GM23338 (cell line): ENCODE measurements around the gene ELANE. TPM values are rescaled to one million over a fixed set of nuclear protein-coding genes. Genes with fewer than 3 reads are reported as not detected.

Source experiments
- ATAC-seq: fragments of 200-7000 bp; cut with Tn5 transposase; 3 replicates; pipeline ENCODE4 v1.9.1; 2020
- DNase-seq: peaks from one replicate; pipeline ENCODE4 v3.0.0-alpha.2; 2015; ENCODE audit warnings: low spot score
- H2AFZ ChIP-seq: fragments of 200-600 bp; sonication (generic); 2 replicates; pipeline ENCODE4 v1.8.0; 2016; ENCODE audit warnings: antibody characterized with exemption, mild to moderate bottlenecking, moderate library complexity
- H3F3A ChIP-seq: fragments of 200-600 bp; sonication (generic); replicated peaks from 2 replicates; pipeline ENCODE4 v1.8.0; 2017; ENCODE audit warnings: antibody characterized with exemption, mixed run types, low read depth
- H3K27ac ChIP-seq: fragments of 200-600 bp; sonication (generic); 2 replicates; pipeline ENCODE4 v1.6.1; 2016; ENCODE audit warnings: low read depth
- H3K27me3 ChIP-seq: fragments of 200-600 bp; sonication (generic); 2 replicates; pipeline ENCODE4 v1.8.0; 2016; ENCODE audit warnings: mild to moderate bottlenecking, mixed run types, moderate library complexity; ENCODE audit not compliant: insufficient read depth
- H3K36me3 ChIP-seq: fragments of 200-600 bp; sonication (generic); 2 replicates; pipeline ENCODE4 v1.8.0; 2016; ENCODE audit warnings: mild to moderate bottlenecking; ENCODE audit not compliant: insufficient read depth
- H3K4me1 ChIP-seq: fragments of 200-600 bp; sonication (generic); 2 replicates; pipeline ENCODE4 v1.8.0; 2016; ENCODE audit warnings: mild to moderate bottlenecking, moderate library complexity; ENCODE audit not compliant: insufficient read depth
- H3K4me2 ChIP-seq: fragments of 200-600 bp; sonication (generic); 2 replicates; pipeline ENCODE4 v1.7.1; 2017; ENCODE audit warnings: mixed run types
- H3K4me3 ChIP-seq: fragments of 200-600 bp; sonication (generic); 2 replicates; pipeline ENCODE4 v1.6.1; 2016; ENCODE audit warnings: mixed run types
- H3K79me2 ChIP-seq: fragments of 200-600 bp; sonication (generic); replicated peaks from 2 replicates; pipeline ENCODE4 v1.8.0; 2017; ENCODE audit warnings: mild to moderate bottlenecking; ENCODE audit not compliant: insufficient read depth
- H3K9me2 ChIP-seq: fragments of 200-600 bp; sonication (generic); 2 replicates; pipeline ENCODE4 v1.8.0; 2017; ENCODE audit not compliant: insufficient read depth
- H4K20me1 ChIP-seq: fragments of 200-600 bp; sonication (generic); replicated peaks from 2 replicates; pipeline ENCODE4 v1.8.0; 2017; ENCODE audit warnings: mild to moderate bottlenecking; ENCODE audit not compliant: insufficient read depth
- H3K27ac Mint-ChIP-seq: 2 replicates; pipeline ENCODE4 v1.8.0; 2020; ENCODE audit warnings: inconsistent platforms, mild to moderate bottlenecking, moderate library complexity, mixed read lengths
- H3K27me3 Mint-ChIP-seq: 3 replicates; pipeline ENCODE4 v1.8.0; 2022; ENCODE audit warnings: low read depth, mild to moderate bottlenecking, moderate library complexity, mixed read lengths, inconsistent platforms; ENCODE audit not compliant: insufficient read depth, poor library complexity
- H3K36me3 Mint-ChIP-seq: 3 replicates; pipeline ENCODE4 v1.8.0; 2021; ENCODE audit warnings: low read depth, mild to moderate bottlenecking, inconsistent platforms, moderate library complexity, mixed read lengths
- H3K4me1 Mint-ChIP-seq: 3 replicates; pipeline ENCODE4 v1.8.0; 2020; ENCODE audit warnings: mild to moderate bottlenecking, inconsistent platforms, mixed read lengths
- H3K4me3 Mint-ChIP-seq: 3 replicates; pipeline ENCODE4 v1.8.0; 2021; ENCODE audit warnings: moderate library complexity, mild to moderate bottlenecking, inconsistent platforms, mixed read lengths
- H3K9me3 Mint-ChIP-seq: 3 replicates; pipeline ENCODE4 v1.8.0; 2020; ENCODE audit warnings: moderate library complexity, mild to moderate bottlenecking, inconsistent platforms, mixed read lengths
- EZH2 ChIP-seq: fragments of 200-600 bp; sonication (generic); IDR thresholded peaks from one replicate; pipeline ENCODE4 v1.8.0; 2017; ENCODE audit warnings: antibody characterized with exemption, mild to moderate bottlenecking, low read depth; ENCODE audit not compliant: unreplicated experiment
- STAT1 ChIP-seq: IDR thresholded peaks from one replicate; pipeline ENCODE4 v1.6.1; 2016; ENCODE audit warnings: antibody characterized with exemption; ENCODE audit not compliant: unreplicated experiment
- ZNF114 ChIP-seq: fragments of 250-450 bp; sonication (Bioruptor Pico); IDR thresholded peaks from 2 replicates; pipeline ENCODE4 v1.5.0; 2020; ENCODE audit warnings: mild to moderate bottlenecking, moderate library complexity
- ZNF331 ChIP-seq: fragments of 250-450 bp; sonication (Bioruptor Pico); IDR thresholded peaks from 2 replicates; pipeline ENCODE4 v1.5.0; 2020; ENCODE audit warnings: low read depth, mild to moderate bottlenecking, moderate library complexity
- polyA plus RNA-seq: library from polyadenylated mRNA; unstranded; fragments of >200 nt; fragmentation: Nextera tagmentation; extraction: Ambion mirVana; gene quantifications from 2 replicates; pipeline ENCODE4 v1.2.1, GENCODE V29; 2016
- total RNA-seq: library from RNA; depleted of rRNA; stranded (reverse); fragments of >200 nt; shearing (Covaris generic); gene quantifications from 2 replicates; pipeline ENCODE4 v1.2.3, GENCODE V29; 2014
- TF ChIP-seq, protein P1 (sequence below): IDR thresholded peaks from 2 replicates; pipeline ENCODE4 v1.6.1; 2016; ENCODE audit warnings: antibody characterized with exemption
- TF ChIP-seq, protein P2 (sequence below), 2 experiments: fragments of 200-600 bp in 1 of 2; sonication (generic) in 1 of 2; conservative IDR thresholded peaks; 2 replicates each; pipeline versions ENCODE4 v1.5.1 to v1.6.1; 2016 to 2017; ENCODE audit warnings: antibody characterized with exemption in 2 of 2, low read depth in 2 of 2, mild to moderate bottlenecking in 2 of 2, moderate library complexity in 1 of 2
- TF ChIP-seq, protein P3 (sequence below): fragments of 250-450 bp; sonication (Bioruptor Pico); IDR thresholded peaks from 2 replicates; pipeline ENCODE4 v1.5.0; 2020; ENCODE audit warnings: mild to moderate bottlenecking, moderate library complexity
- TF ChIP-seq, protein P4 (sequence below): IDR thresholded peaks from one replicate; pipeline ENCODE4 v1.6.1; 2018; ENCODE audit warnings: antibody characterized with exemption; ENCODE audit not compliant: unreplicated experiment

The ELANE gene
- total and polyA plus RNA-seq, 2 experiments from 2014 or later: not detected

DNA sequence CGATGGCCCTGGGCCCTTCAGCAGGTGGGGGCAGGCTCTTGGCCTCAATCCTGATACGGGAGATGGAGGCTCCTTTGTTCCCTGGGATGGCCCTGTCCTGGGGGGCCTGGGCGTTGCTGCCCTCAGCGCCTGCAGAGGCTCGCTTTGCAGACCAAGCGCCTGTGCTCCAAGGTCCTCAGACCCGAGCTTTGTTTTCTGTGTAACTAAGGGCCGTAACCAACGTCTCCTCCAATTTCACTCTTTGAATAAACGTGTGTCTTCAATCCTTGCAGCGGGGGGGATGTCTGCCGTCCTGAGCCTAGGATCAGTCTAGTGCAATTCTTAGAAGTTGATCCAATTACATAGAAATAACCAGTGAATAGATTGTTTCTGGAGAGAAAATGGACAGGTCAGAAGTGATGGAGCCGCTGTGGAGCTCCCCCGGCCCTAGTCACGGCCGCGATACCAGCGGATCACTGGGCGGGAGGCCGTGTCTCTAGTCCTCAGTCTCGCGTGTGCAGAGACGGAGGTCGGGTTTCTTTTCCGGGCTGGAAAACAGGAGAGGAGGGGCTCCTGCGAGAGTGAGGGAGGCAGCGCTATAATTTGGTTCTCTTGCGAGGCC lies 49.5 kb upstream of the ELANE start:
- TF ChIP-seq, protein P1, sequence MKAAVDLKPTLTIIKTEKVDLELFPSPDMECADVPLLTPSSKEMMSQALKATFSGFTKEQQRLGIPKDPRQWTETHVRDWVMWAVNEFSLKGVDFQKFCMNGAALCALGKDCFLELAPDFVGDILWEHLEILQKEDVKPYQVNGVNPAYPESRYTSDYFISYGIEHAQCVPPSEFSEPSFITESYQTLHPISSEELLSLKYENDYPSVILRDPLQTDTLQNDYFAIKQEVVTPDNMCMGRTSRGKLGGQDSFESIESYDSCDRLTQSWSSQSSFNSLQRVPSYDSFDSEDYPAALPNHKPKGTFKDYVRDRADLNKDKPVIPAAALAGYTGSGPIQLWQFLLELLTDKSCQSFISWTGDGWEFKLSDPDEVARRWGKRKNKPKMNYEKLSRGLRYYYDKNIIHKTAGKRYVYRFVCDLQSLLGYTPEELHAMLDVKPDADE: no peak
- TF ChIP-seq ZNF114 (no peak), ZNF331 (CRISPR knock-in tag) (no peak), EZH2 (no peak), STAT1 (no peak)
- TF ChIP-seq, protein P2, sequence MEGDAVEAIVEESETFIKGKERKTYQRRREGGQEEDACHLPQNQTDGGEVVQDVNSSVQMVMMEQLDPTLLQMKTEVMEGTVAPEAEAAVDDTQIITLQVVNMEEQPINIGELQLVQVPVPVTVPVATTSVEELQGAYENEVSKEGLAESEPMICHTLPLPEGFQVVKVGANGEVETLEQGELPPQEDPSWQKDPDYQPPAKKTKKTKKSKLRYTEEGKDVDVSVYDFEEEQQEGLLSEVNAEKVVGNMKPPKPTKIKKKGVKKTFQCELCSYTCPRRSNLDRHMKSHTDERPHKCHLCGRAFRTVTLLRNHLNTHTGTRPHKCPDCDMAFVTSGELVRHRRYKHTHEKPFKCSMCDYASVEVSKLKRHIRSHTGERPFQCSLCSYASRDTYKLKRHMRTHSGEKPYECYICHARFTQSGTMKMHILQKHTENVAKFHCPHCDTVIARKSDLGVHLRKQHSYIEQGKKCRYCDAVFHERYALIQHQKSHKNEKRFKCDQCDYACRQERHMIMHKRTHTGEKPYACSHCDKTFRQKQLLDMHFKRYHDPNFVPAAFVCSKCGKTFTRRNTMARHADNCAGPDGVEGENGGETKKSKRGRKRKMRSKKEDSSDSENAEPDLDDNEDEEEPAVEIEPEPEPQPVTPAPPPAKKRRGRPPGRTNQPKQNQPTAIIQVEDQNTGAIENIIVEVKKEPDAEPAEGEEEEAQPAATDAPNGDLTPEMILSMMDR (conservative IDR thresholded peaks at IDR 0.05; ENCODE audit: low read depth in 2 of 2): no peak
- TF ChIP-seq, protein P3, sequence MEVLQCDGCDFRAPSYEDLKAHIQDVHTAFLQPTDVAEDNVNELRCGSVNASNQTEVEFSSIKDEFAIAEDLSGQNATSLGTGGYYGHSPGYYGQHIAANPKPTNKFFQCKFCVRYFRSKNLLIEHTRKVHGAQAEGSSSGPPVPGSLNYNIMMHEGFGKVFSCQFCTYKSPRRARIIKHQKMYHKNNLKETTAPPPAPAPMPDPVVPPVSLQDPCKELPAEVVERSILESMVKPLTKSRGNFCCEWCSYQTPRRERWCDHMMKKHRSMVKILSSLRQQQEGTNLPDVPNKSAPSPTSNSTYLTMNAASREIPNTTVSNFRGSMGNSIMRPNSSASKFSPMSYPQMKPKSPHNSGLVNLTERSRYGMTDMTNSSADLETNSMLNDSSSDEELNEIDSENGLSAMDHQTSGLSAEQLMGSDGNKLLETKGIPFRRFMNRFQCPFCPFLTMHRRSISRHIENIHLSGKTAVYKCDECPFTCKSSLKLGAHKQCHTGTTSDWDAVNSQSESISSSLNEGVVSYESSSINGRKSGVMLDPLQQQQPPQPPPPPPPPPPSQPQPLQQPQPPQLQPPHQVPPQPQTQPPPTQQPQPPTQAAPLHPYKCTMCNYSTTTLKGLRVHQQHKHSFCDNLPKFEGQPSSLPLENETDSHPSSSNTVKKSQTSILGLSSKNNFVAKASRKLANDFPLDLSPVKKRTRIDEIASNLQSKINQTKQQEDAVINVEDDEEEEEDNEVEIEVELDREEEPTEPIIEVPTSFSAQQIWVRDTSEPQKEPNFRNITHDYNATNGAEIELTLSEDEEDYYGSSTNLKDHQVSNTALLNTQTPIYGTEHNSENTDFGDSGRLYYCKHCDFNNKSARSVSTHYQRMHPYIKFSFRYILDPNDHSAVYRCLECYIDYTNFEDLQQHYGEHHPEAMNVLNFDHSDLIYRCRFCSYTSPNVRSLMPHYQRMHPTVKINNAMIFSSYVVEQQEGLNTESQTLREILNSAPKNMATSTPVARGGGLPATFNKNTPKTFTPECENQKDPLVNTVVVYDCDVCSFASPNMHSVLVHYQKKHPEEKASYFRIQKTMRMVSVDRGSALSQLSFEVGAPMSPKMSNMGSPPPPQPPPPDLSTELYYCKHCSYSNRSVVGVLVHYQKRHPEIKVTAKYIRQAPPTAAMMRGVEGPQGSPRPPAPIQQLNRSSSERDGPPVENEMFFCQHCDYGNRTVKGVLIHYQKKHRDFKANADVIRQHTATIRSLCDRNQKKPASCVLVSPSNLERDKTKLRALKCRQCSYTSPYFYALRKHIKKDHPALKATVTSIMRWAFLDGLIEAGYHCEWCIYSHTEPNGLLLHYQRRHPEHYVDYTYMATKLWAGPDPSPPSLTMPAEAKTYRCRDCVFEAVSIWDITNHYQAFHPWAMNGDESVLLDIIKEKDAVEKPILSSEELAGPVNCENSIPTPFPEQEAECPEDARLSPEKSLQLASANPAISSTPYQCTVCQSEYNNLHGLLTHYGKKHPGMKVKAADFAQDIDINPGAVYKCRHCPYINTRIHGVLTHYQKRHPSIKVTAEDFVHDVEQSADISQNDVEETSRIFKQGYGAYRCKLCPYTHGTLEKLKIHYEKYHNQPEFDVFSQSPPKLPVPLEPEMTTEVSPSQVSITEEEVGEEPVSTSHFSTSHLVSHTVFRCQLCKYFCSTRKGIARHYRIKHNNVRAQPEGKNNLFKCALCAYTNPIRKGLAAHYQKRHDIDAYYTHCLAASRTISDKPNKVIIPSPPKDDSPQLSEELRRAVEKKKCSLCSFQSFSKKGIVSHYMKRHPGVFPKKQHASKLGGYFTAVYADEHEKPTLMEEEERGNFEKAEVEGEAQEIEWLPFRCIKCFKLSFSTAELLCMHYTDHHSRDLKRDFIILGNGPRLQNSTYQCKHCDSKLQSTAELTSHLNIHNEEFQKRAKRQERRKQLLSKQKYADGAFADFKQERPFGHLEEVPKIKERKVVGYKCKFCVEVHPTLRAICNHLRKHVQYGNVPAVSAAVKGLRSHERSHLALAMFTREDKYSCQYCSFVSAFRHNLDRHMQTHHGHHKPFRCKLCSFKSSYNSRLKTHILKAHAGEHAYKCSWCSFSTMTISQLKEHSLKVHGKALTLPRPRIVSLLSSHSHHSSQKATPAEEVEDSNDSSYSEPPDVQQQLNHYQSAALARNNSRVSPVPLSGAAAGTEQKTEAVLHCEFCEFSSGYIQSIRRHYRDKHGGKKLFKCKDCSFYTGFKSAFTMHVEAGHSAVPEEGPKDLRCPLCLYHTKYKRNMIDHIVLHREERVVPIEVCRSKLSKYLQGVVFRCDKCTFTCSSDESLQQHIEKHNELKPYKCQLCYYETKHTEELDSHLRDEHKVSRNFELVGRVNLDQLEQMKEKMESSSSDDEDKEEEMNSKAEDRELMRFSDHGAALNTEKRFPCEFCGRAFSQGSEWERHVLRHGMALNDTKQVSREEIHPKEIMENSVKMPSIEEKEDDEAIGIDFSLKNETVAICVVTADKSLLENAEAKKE: no peak
- TF ChIP-seq, protein P4, sequence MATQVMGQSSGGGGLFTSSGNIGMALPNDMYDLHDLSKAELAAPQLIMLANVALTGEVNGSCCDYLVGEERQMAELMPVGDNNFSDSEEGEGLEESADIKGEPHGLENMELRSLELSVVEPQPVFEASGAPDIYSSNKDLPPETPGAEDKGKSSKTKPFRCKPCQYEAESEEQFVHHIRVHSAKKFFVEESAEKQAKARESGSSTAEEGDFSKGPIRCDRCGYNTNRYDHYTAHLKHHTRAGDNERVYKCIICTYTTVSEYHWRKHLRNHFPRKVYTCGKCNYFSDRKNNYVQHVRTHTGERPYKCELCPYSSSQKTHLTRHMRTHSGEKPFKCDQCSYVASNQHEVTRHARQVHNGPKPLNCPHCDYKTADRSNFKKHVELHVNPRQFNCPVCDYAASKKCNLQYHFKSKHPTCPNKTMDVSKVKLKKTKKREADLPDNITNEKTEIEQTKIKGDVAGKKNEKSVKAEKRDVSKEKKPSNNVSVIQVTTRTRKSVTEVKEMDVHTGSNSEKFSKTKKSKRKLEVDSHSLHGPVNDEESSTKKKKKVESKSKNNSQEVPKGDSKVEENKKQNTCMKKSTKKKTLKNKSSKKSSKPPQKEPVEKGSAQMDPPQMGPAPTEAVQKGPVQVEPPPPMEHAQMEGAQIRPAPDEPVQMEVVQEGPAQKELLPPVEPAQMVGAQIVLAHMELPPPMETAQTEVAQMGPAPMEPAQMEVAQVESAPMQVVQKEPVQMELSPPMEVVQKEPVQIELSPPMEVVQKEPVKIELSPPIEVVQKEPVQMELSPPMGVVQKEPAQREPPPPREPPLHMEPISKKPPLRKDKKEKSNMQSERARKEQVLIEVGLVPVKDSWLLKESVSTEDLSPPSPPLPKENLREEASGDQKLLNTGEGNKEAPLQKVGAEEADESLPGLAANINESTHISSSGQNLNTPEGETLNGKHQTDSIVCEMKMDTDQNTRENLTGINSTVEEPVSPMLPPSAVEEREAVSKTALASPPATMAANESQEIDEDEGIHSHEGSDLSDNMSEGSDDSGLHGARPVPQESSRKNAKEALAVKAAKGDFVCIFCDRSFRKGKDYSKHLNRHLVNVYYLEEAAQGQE: no peak
- peak; percentile 25 for DNase-seq
- Mint-ChIP-seq H3K27me3 (peaks cover 35% of the 10 kb centered on the region), H3K36me3 (peaks cover 82% of the 10 kb centered on the region), H3K9me3 (no peaks in the 10 kb centered on the region), H3K27ac (peak overlapping the region; percentile 37; the same call in 1 of the 2 replicates), H3K4me1 (peaks cover 36% of the 10 kb centered on the region), H3K4me3 (peak overlapping the region; percentile 49)
- Histone ChIP-seq H3K9me2 (no peaks in the 10 kb centered on the region), H3K4me3 (no peak overlapping the region; the same call in 1 of the 2 replicates), H3K27me3 (no peaks in the 10 kb centered on the region), H2AFZ (no peak overlapping the region), H3K36me3 (peaks cover 27% of the 10 kb centered on the region), H4K20me1 (peaks cover 70% of the 10 kb centered on the region), H3K79me2 (peaks cover 96% of the 10 kb centered on the region), H3K27ac (peak overlapping the region; percentile 76), H3K4me2 (peak overlapping the region; percentile 55), H3F3A (peaks cover 47% of the 10 kb centered on the region), H3K4me1 (peaks cover 30% of the 10 kb centered on the region)
- no peak for ATAC-seq
